Uterus (tissue), 2 donors: ENCODE results near the gene RBMS1.

Experiments used
- POLR2A ChIP-seq, 2 donors: fragments of 450-650 bp; IDR thresholded peaks; one replicate each; pipeline ENCODE4 v1.6.1; 2016; ENCODE audit warnings: antibody characterized with exemption in 2 of 2, mild to moderate bottlenecking in 1 of 2, moderate library complexity in 1 of 2
- TF ChIP-seq, protein P1 (sequence below), 4 experiments: fragments of 200-600 bp in 2 of 4; fragments of 450-650 bp in 2 of 4; sonication (generic) in 2 of 4; IDR thresholded peaks; one replicate each; pipeline ENCODE4 v1.5.1; 2016 to 2019; ENCODE audit warnings: antibody characterized with exemption in 4 of 4, mild to moderate bottlenecking in 2 of 4, moderate library complexity in 1 of 4

DNA sequence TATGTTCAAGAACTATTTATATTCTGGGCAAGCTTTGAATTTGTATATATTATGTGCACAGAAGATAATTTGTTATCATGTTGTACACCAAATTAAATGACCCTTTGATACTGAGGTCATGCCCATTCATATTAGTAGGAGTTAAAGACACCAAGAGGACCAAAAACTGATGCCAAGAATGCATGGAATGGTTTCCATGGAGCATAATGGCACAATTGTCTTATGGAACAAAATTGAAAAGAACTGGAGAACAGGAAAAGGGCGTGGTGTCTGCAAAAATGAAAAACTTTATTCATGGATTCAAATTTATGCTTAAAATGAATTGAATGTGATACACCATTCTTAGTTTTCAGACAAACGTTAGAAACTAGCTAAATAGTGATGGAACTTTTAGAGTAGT, 24.1 kb upstream of the RBMS1 start:
- TF ChIP-seq, protein P1, sequence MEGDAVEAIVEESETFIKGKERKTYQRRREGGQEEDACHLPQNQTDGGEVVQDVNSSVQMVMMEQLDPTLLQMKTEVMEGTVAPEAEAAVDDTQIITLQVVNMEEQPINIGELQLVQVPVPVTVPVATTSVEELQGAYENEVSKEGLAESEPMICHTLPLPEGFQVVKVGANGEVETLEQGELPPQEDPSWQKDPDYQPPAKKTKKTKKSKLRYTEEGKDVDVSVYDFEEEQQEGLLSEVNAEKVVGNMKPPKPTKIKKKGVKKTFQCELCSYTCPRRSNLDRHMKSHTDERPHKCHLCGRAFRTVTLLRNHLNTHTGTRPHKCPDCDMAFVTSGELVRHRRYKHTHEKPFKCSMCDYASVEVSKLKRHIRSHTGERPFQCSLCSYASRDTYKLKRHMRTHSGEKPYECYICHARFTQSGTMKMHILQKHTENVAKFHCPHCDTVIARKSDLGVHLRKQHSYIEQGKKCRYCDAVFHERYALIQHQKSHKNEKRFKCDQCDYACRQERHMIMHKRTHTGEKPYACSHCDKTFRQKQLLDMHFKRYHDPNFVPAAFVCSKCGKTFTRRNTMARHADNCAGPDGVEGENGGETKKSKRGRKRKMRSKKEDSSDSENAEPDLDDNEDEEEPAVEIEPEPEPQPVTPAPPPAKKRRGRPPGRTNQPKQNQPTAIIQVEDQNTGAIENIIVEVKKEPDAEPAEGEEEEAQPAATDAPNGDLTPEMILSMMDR (IDR thresholded peaks at IDR 0.05) = no peak
- TF ChIP-seq POLR2A (IDR thresholded peaks at IDR 0.05) = no peak
